Ishikawa (cell line): ENCODE measurements around the gene MPP4.

Source experiments
- CREB1 ChIP-seq: IDR thresholded peaks from 2 replicates; pipeline ENCODE4 v1.6.1; 2012; ENCODE audit warnings: low read depth
- EGR1 ChIP-seq: IDR thresholded peaks from 2 replicates; pipeline ENCODE4 v1.6.1; 2012
- EP300 ChIP-seq: IDR thresholded peaks from 2 replicates; pipeline ENCODE4 v1.6.1; 2012; ENCODE audit warnings: borderline replicate concordance
- FOXM1 ChIP-seq: IDR thresholded peaks from 2 replicates; pipeline ENCODE4 v1.6.1; 2012; ENCODE audit warnings: low read depth, borderline replicate concordance
- NFIC ChIP-seq: IDR thresholded peaks from 2 replicates; pipeline ENCODE4 v1.6.1; 2012
- TAF1 ChIP-seq: IDR thresholded peaks from 2 replicates; pipeline ENCODE4 v1.6.1; 2012; ENCODE audit warnings: low read depth, mild to moderate bottlenecking
- TCF12 ChIP-seq: IDR thresholded peaks from 2 replicates; pipeline ENCODE4 v1.6.1; 2012; ENCODE audit warnings: low read depth
- YY1 ChIP-seq: IDR thresholded peaks from 2 replicates; pipeline ENCODE4 v1.6.1; 2012; ENCODE audit warnings: low read depth
- TF ChIP-seq, protein P1 (sequence below): IDR thresholded peaks from 2 replicates; pipeline ENCODE4 v1.6.1; 2012
- TF ChIP-seq, protein P2 (sequence below): IDR thresholded peaks from 2 replicates; pipeline ENCODE4 v1.6.1; 2012; ENCODE audit warnings: low read depth, mild to moderate bottlenecking
- TF ChIP-seq, protein P3 (sequence below): IDR thresholded peaks from 2 replicates; pipeline ENCODE4 v1.6.1; 2012

DNA sequence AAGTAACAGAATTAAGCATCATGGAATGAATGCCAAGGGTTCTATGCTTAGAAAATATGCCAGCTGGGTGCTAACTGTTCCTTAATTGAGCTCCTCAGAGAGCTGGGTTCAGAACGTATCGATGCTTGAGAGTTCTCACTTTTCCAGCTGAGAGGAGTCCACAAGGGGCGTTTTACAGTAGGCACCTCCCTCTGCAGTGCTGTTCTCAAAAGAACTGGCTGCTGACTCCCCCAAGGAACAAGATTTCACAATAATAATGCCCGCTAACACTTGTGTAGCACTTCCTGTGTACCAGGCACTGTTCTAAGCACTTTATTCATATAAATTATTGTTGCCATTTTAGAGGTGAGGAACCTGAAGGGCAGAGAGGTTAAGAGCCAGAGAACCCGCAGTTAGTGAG, 37.1 kb downstream of the MPP4 start:
- TF ChIP-seq, protein P1, sequence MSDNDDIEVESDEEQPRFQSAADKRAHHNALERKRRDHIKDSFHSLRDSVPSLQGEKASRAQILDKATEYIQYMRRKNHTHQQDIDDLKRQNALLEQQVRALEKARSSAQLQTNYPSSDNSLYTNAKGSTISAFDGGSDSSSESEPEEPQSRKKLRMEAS: no peak
- TF ChIP-seq, protein P2, sequence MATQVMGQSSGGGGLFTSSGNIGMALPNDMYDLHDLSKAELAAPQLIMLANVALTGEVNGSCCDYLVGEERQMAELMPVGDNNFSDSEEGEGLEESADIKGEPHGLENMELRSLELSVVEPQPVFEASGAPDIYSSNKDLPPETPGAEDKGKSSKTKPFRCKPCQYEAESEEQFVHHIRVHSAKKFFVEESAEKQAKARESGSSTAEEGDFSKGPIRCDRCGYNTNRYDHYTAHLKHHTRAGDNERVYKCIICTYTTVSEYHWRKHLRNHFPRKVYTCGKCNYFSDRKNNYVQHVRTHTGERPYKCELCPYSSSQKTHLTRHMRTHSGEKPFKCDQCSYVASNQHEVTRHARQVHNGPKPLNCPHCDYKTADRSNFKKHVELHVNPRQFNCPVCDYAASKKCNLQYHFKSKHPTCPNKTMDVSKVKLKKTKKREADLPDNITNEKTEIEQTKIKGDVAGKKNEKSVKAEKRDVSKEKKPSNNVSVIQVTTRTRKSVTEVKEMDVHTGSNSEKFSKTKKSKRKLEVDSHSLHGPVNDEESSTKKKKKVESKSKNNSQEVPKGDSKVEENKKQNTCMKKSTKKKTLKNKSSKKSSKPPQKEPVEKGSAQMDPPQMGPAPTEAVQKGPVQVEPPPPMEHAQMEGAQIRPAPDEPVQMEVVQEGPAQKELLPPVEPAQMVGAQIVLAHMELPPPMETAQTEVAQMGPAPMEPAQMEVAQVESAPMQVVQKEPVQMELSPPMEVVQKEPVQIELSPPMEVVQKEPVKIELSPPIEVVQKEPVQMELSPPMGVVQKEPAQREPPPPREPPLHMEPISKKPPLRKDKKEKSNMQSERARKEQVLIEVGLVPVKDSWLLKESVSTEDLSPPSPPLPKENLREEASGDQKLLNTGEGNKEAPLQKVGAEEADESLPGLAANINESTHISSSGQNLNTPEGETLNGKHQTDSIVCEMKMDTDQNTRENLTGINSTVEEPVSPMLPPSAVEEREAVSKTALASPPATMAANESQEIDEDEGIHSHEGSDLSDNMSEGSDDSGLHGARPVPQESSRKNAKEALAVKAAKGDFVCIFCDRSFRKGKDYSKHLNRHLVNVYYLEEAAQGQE: no peak
- TF ChIP-seq EP300 (no peak), FOXM1 (no peak), CREB1 (no peak), YY1 (no peak), TAF1 (no peak), TCF12 (no peak), NFIC (no peak), EGR1 (no peak)
- TF ChIP-seq, protein P3, sequence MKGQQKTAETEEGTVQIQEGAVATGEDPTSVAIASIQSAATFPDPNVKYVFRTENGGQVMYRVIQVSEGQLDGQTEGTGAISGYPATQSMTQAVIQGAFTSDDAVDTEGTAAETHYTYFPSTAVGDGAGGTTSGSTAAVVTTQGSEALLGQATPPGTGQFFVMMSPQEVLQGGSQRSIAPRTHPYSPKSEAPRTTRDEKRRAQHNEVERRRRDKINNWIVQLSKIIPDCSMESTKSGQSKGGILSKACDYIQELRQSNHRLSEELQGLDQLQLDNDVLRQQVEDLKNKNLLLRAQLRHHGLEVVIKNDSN: no peak
